Activated B cell treated with CpG ODN at 0.5 μM for 24 hours (primary cell): ENCODE results near the gene PSKH1. TPM values are rescaled to one million over a fixed set of nuclear protein-coding genes. Genes with fewer than 3 reads are reported as not detected.

Source experiments
- ATAC-seq: fragments of 200-7000 bp; cut with Tn5 transposase; one replicate; pipeline ENCODE4 v1.10.0; 2021; ENCODE audit warnings: low read depth, mild to moderate bottlenecking, moderate library complexity
- CTCF ChIA-PET: fragments of 350-600 bp; sonication (Branson Sonifier 250); formaldehyde crosslinking; loops from one replicate; lab custom pipeline; 2021; ENCODE audit warnings: antibody characterized with exemption; lab: Charles Lee
- POLR2A ChIA-PET: fragments of 350-600 bp; sonication (Branson Sonifier 250); formaldehyde crosslinking; loops from one replicate; lab custom pipeline; 2021; ENCODE audit warnings: antibody characterized with exemption; lab: Charles Lee
- DNase-seq: peaks from one replicate; pipeline ENCODE4 v3.0.0; 2022
- H3K27ac Mint-ChIP-seq: one replicate; pipeline ENCODE4 v1.8.0; 2020; ENCODE audit warnings: mixed read lengths
- H3K27me3 Mint-ChIP-seq: one replicate; pipeline ENCODE4 v1.8.0; 2021; ENCODE audit warnings: mixed read lengths
- H3K36me3 Mint-ChIP-seq: one replicate; pipeline ENCODE4 v1.8.0; 2021; ENCODE audit warnings: low read depth, mixed read lengths
- H3K4me1 Mint-ChIP-seq: one replicate; pipeline ENCODE4 v1.8.0; 2021; ENCODE audit warnings: mixed read lengths
- H3K4me3 Mint-ChIP-seq: one replicate; pipeline ENCODE4 v1.8.0; 2020; ENCODE audit warnings: mild to moderate bottlenecking, mixed read lengths
- H3K9me3 Mint-ChIP-seq: one replicate; pipeline ENCODE4 v1.8.0; 2020; ENCODE audit warnings: mixed read lengths
- CTCF ChIP-seq: fragments of 200-600 bp; IDR thresholded peaks from one replicate; pipeline ENCODE4 v1.8.0; 2022; ENCODE audit warnings: antibody characterized with exemption, mild to moderate bottlenecking
- intact Hi-C: fragments of 100-400 bp; cut with micrococcal nuclease; formaldehyde crosslinking; loops from one replicate; pipeline ENCODE4 v1.15.1; 2024
- total RNA-seq: library from RNA; stranded (reverse); gene quantifications from 2 replicates; pipeline ENCODE4 v1.2.3, GENCODE V29; 2022

The PSKH1 gene
- total RNA-seq, 1 donor from 2014 or later: 22.0 TPM

DNA sequence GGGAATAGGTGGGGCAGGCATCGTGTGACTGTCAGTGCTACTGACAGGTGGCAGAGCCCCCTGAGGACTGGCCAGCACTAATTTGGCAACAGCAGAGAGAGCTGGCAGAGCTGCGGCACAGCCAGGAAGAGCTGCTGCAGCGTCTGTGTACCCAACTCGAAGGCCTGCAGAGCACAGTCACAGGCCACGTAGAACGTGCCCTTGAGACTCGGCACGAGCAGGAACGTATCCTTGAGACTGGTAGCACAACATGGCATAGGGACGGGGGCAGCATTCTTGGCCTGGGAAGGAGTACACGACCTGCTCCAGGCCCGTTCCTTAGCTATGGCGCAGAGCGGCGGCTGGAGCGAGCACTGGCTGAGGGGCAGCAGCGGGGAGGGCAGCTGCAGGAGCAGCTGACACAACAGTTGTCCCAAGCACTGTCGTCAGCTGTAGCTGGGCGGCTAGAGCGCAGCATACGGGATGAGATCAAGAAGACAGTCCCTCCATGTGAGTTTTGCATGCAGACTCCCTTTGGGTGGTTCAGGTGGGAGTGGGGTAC, 11.4 kb upstream of the PSKH1 start:
- CTCF ChIA-PET: interaction anchor here (1.2 to 5.8 kb wide), 2 partner anchors 16 to 159 kb away, joined by 3 to 79 read pairs; no protein-coding TSS in a partner anchor
- no peak for TF ChIP-seq CTCF
- H3K36me3 Mint-ChIP-seq: peaks cover 85% of the 10 kb centered on the region
- no peak for DNase-seq
- intact Hi-C loops: no loop called here
- H3K27ac Mint-ChIP-seq: no peak overlapping the region
- no peak overlapping the region for H3K4me3 Mint-ChIP-seq
- ATAC-seq: no peak
- H3K9me3 Mint-ChIP-seq: no peaks in the 10 kb centered on the region
- POLR2A ChIA-PET: interaction anchor here (0.5 kb wide), 1 partner anchor 16 kb away, joined by 3 read pairs; no protein-coding TSS in a partner anchor
- no peaks in the 10 kb centered on the region for H3K27me3 Mint-ChIP-seq
- H3K4me1 Mint-ChIP-seq: no peaks in the 10 kb centered on the region

- CTCF ChIA-PET: interaction anchor here (0.7 to 5.8 kb wide), 13 partner anchors 8 to 346 kb away, joined by 3 to 79 read pairs (median 4); no protein-coding TSS in a partner anchor
- H3K9me3 Mint-ChIP-seq: no peaks in the 10 kb centered on the region
- no peak overlapping the region for H3K27ac Mint-ChIP-seq
- no peak for DNase-seq
- POLR2A ChIA-PET: interaction anchor here (0.6 kb wide), 1 partner anchor 44 kb away, joined by 4 read pairs; no protein-coding TSS in a partner anchor
- H3K36me3 Mint-ChIP-seq: peaks cover 79% of the 10 kb centered on the region
- intact Hi-C loops: loop anchor here (1.0 kb wide), 5 partner anchors 46 to 347 kb away; no protein-coding TSS in a partner anchor
- no peak for TF ChIP-seq CTCF
- no peaks in the 10 kb centered on the region for H3K27me3 Mint-ChIP-seq
- H3K4me3 Mint-ChIP-seq: no peak overlapping the region
- no peaks in the 10 kb centered on the region for H3K4me1 Mint-ChIP-seq
- ATAC-seq: no peak
Measured at GRCh38 chr16:67882374-67883145, 10.5 kb upstream of the PSKH1 start.

DNA sequence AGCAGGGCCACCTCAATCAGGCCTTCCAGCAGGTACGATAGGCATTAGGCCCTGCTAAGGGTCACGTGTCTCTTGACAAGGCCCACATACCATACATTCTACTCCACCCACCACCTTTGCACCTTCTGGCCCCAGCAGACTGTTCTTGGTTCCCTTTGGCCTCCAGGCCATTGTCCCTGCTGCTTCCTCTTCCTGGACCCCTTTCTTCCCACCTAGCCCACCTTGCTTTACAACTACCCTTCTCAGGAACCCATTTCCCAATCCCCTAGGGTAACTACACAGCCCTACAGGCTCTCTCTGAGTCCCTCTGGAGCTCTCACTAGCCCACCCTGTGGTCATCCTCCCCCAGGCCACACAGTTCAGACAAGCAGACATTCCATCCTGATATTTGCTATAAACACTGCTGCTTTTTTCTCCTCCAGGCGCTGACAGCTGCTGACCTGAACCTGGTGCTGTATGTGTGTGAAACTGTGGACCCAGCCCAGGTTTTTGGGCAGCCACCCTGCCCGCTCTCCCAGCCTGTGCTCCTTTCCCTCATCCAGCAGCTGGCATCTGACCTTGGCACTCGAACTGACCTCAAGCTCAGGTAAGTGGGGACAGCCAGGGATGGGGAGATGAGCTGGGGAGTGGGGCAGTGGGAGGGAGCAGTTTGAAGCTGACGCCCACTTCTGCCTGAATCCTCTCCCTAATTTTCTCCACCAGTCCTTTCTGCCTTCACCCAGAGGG, 9.7 kb upstream of the PSKH1 start:
- Mint-ChIP-seq H3K27ac (no peak overlapping the region), H3K9me3 (no peaks in the 10 kb centered on the region), H3K4me3 (no peak overlapping the region), H3K4me1 (no peaks in the 10 kb centered on the region), H3K27me3 (no peaks in the 10 kb centered on the region), H3K36me3 (peaks cover 72% of the 10 kb centered on the region)
- no peak for TF ChIP-seq CTCF
- DNase-seq (no peak), ATAC-seq (no peak)
- ChIA-PET CTCF (interaction anchor here (0.6 to 5.8 kb wide), 41 partner anchors 9 to 392 kb away, joined by 3 to 79 read pairs (median 4); no protein-coding TSS in a partner anchor), POLR2A (interaction anchor here (1.0 to 1.2 kb wide), 5 partner anchors 14 to 211 kb away, joined by 3 to 14 read pairs (median 3); no protein-coding TSS in a partner anchor)
- intact Hi-C loops: loop anchor here (1.0 kb wide), 5 partner anchors 45 to 346 kb away; no protein-coding TSS in a partner anchor

- peak; percentile 63 for TF ChIP-seq CTCF
- peak; percentile 75 for DNase-seq
- ATAC-seq: peak; percentile 90
- ChIA-PET CTCF (interaction anchor here (0.6 to 5.8 kb wide), 44 partner anchors 8 to 393 kb away, joined by 3 to 79 read pairs (median 4); partner anchors contain the start of genes DDX28 and DUS2), POLR2A (interaction anchor here (1.0 to 1.2 kb wide), 5 partner anchors 14 to 211 kb away, joined by 3 to 14 read pairs (median 3); no protein-coding TSS in a partner anchor)
- H3K27ac Mint-ChIP-seq: no peak overlapping the region
- peaks cover 66% of the 10 kb centered on the region for H3K36me3 Mint-ChIP-seq
- H3K4me3 Mint-ChIP-seq: no peak overlapping the region
- no peaks in the 10 kb centered on the region for H3K27me3 Mint-ChIP-seq
- H3K4me1 Mint-ChIP-seq: no peaks in the 10 kb centered on the region
- H3K9me3 Mint-ChIP-seq: no peaks in the 10 kb centered on the region
- intact Hi-C loops: loop anchor here (1.0 kb wide), 5 partner anchors 44 to 345 kb away; no protein-coding TSS in a partner anchor
Measured at GRCh38 chr16:67883872-67884261, 9.2 kb upstream of the PSKH1 start.
